ENCODE results near the gene FSTL5. TPM values are rescaled to one million over a fixed set of nuclear protein-coding genes. Genes with fewer than 3 reads are reported as not detected.

Gene FSTL5
- total and polyA plus RNA-seq, 9 of the 15 experiments (the other 6 are each of a cell fraction or from before 2014, with no cell fraction given), result 0.09 to 3.1 (median 0.50) TPM; not detected in 1

GRCh38 chr4:161448550-161449180, 715.1 kb downstream of the FSTL5 start:
- H3K4me2 ChIP-seq (ENCODE audit: insufficient read depth, low read length), result no peak overlapping the region
- in situ Hi-C loops (cut with MboI), result no loop called here
- no peaks in the 10 kb centered on the region for H3K4me1 ChIP-seq (replicated peaks in 1 of 2; ENCODE audit: control insufficient read depth in 2 of 2, insufficient read depth in 2 of 2, low read length in 2 of 2)
- no peak for TF ChIP-seq NRF1 (conservative IDR thresholded peaks at IDR 0.05 in 1 of 2, IDR thresholded peaks at IDR 0.05 in 1 of 2)
- TF ChIP-seq REST (IDR thresholded peaks at IDR 0.05; ENCODE audit: borderline replicate concordance), result no peak
- TF ChIP-seq REST (CRISPR knock-in tag; IDR thresholded peaks at IDR 0.05; ENCODE audit: low read depth), result no peak
- no peak for TF ChIP-seq ZNF24 (IDR thresholded peaks at IDR 0.05)
- TF ChIP-seq ZZZ3 (IDR thresholded peaks at IDR 0.05), result no peak
- TF ChIP-seq SIN3A (IDR thresholded peaks at IDR 0.05; ENCODE audit: borderline replicate concordance in 2 of 2, control insufficient read depth in 1 of 2, low read depth in 2 of 2, low read length in 2 of 2), result no peak
- TF ChIP-seq ZNF586 (CRISPR knock-in tag; conservative IDR thresholded peaks at IDR 0.05), result no peak
- TF ChIP-seq ZC3H4 (CRISPR knock-in tag; IDR thresholded peaks at IDR 0.05; ENCODE audit: borderline replicate concordance), result no peak
- no peak for TF ChIP-seq HMGXB4 (CRISPR knock-in tag; IDR thresholded peaks at IDR 0.05)
- TF ChIP-seq DNMT1 (IDR thresholded peaks at IDR 0.05), result no peak

More at GRCh38 chr4:161448550-161449180, 715.1 kb downstream of the FSTL5 start:
- CTCF ChIA-PET (ENCODE audit: low intra/inter-chr PET ratio), result no interaction called here
- 0% methylated on average over 4 of the region's 5 CpGs for WGBS (ENCODE audit: insufficient coverage, low coverage, missing lambda C conversion rate)
- intact Hi-C loops (cut with micrococcal nuclease), result no loop called here
- FAIRE-seq (no peak), DNase-seq (ENCODE audit: extremely low read depth in 1 of 4, low spot score in 3 of 4) (no peak), ATAC-seq (no peak)
- no TSS peak for BruUV-seq (replicated peaks)
- Histone ChIP-seq H3K36me3 (ENCODE audit: control insufficient read depth, insufficient read depth, low read length) (no peaks in the 10 kb centered on the region), H3K79me2 (ENCODE audit: control insufficient read depth, insufficient read depth, low read length) (no peaks in the 10 kb centered on the region), H3K27ac (ENCODE audit: extremely low read depth, low read depth, low read length) (no peak overlapping the region), H2AFZ (ENCODE audit: low read depth, low read length) (no peak overlapping the region), H3K9ac (ENCODE audit: insufficient read depth in 1 of 2, low read depth in 2 of 2, low read length in 2 of 2) (no peak overlapping the region), H3K4me3 (no peak overlapping the region), H4K20me1 (replicated peaks; ENCODE audit: control insufficient read depth, insufficient read depth, low read length) (no peaks in the 10 kb centered on the region), H3K9me1 (ENCODE audit: control insufficient read depth, insufficient read depth, low read length) (no peaks in the 10 kb centered on the region), H3K9me3 (replicated peaks; ENCODE audit: control insufficient read depth, insufficient read depth, low read depth, low read length) (no peaks in the 10 kb centered on the region), H3K27me3 (ENCODE audit: control insufficient read depth in 2 of 2, insufficient read depth in 2 of 2, low read length in 2 of 2) (no peaks in the 10 kb centered on the region)
- POLR2A ChIA-PET, result no interaction called here
